ENCODE data around the gene CDCP1. TPM values are rescaled to one million over a fixed set of nuclear protein-coding genes. Genes with fewer than 3 reads are reported as not detected.
A peak's percentile ranks its signal among the peaks of the same experiment; 100 is the strongest.

CDCP1 gene
- 1 to 10 TPM; 1.1 to 3.3 (median 2.0) TPM for polyA plus RNA-seq

- Mint-ChIP-seq H3K27me3 (ENCODE audit: low read depth in 3 of 3) (peaks cover 6 to 34% (median 27%) of the 10 kb centered on the region in 3 donors), H3K27ac (no peak within 1 kb of the TSS), H3K36me3 (peaks cover 0 to 4% (median 3%) of the 10 kb centered on the region in 3 donors), H3K4me1 (peaks cover 17 to 18% of the 10 kb centered on the region in 2 donors), H3K9me3 (peaks cover 0 to 4% (median 2%) of the 10 kb centered on the region in 6 donors), H3K4me3 (peak within 1 kb of the TSS; percentile 65 to 83 (median 77))
- DNase-seq: no peak
Observed at GRCh38 chr3:45145681-45146614, at the start of gene CDCP1. TSS of gene CDCP1 (minus strand) at chr3:45146378. CDS start at chr3:45146287, 91 bp downstream.

- Mint-ChIP-seq H3K4me3 (no peak overlapping the region), H3K36me3 (no peaks in the 10 kb centered on the region), H3K9me3 (no peaks in the 10 kb centered on the region), H3K4me1 (no peaks in the 10 kb centered on the region), H3K27ac (no peak overlapping the region), H3K27me3 (ENCODE audit: low read depth in 3 of 3) (peaks cover 4 to 5% (median 5%) of the 10 kb centered on the region in 3 donors)
- no peak for DNase-seq
Observed at GRCh38 chr3:45194791-45195190, 48.6 kb upstream of the CDCP1 start.

GRCh38 chr3:45191924-45192417 lies 45.8 kb upstream of the CDCP1 start:
- H3K4me1 Mint-ChIP-seq: no peaks in the 10 kb centered on the region
- H3K27me3 Mint-ChIP-seq (ENCODE audit: low read depth in 3 of 3): peaks cover 4 to 7% (median 5%) of the 10 kb centered on the region in 3 donors
- H3K4me3 Mint-ChIP-seq: no peak overlapping the region
- H3K27ac Mint-ChIP-seq: no peak overlapping the region
- no peak for DNase-seq
- H3K36me3 Mint-ChIP-seq: no peaks in the 10 kb centered on the region
- no peaks in the 10 kb centered on the region for H3K9me3 Mint-ChIP-seq

GRCh38 chr3:45191424-45191823 lies 45.2 kb upstream of the CDCP1 start:
- no peak overlapping the region for H3K27ac Mint-ChIP-seq
- H3K9me3 Mint-ChIP-seq: no peaks in the 10 kb centered on the region
- no peaks in the 10 kb centered on the region for H3K4me1 Mint-ChIP-seq
- DNase-seq: no peak
- H3K36me3 Mint-ChIP-seq: no peaks in the 10 kb centered on the region
- H3K27me3 Mint-ChIP-seq (ENCODE audit: low read depth in 3 of 3): peaks cover 4 to 7% (median 5%) of the 10 kb centered on the region in 3 donors
- no peak overlapping the region for H3K4me3 Mint-ChIP-seq

GRCh38 chr3:45188719-45189659 lies 42.8 kb upstream of the CDCP1 start:
- Mint-ChIP-seq H3K9me3 (no peaks in the 10 kb centered on the region), H3K4me1 (no peaks in the 10 kb centered on the region), H3K4me3 (no peak overlapping the region), H3K36me3 (no peaks in the 10 kb centered on the region), H3K27me3 (ENCODE audit: low read depth in 3 of 3) (peaks cover 4 to 8% (median 6%) of the 10 kb centered on the region in 3 donors), H3K27ac (no peak overlapping the region)
- no peak for DNase-seq

GRCh38 chr3:45187694-45188141 lies 41.5 kb upstream of the CDCP1 start:
- H3K9me3 Mint-ChIP-seq: no peaks in the 10 kb centered on the region
- no peaks in the 10 kb centered on the region for H3K36me3 Mint-ChIP-seq
- peaks cover 4 to 8% (median 6%) of the 10 kb centered on the region in 3 donors for H3K27me3 Mint-ChIP-seq (ENCODE audit: low read depth in 3 of 3)
- no peak overlapping the region for H3K4me3 Mint-ChIP-seq
- no peak overlapping the region for H3K27ac Mint-ChIP-seq
- DNase-seq: no peak
- H3K4me1 Mint-ChIP-seq: no peaks in the 10 kb centered on the region

GRCh38 chr3:45186871-45187270 lies 40.7 kb upstream of the CDCP1 start:
- Mint-ChIP-seq H3K36me3 (no peaks in the 10 kb centered on the region), H3K27ac (peak overlapping the region in 1 of 6 donors; percentile 38), H3K9me3 (no peaks in the 10 kb centered on the region), H3K27me3 (ENCODE audit: low read depth in 3 of 3) (peaks cover 4 to 8% (median 4%) of the 10 kb centered on the region in 3 donors), H3K4me3 (no peak overlapping the region), H3K4me1 (no peaks in the 10 kb centered on the region)
- no peak for DNase-seq

- no peak overlapping the region for H3K27ac Mint-ChIP-seq
- H3K36me3 Mint-ChIP-seq: no peaks in the 10 kb centered on the region
Observed at GRCh38 chr3:45185461-45185860, 39.3 kb upstream of the CDCP1 start.

GRCh38 chr3:45185052-45185451 lies 38.9 kb upstream of the CDCP1 start:
- no peak overlapping the region for H3K27ac Mint-ChIP-seq
- peaks cover 3 to 6% (median 4%) of the 10 kb centered on the region in 3 donors for H3K27me3 Mint-ChIP-seq (ENCODE audit: low read depth in 3 of 3)
- no peak for DNase-seq

More at GRCh38 chr3:45185461-45185860, 39.3 kb upstream of the CDCP1 start:
- Mint-ChIP-seq H3K4me1 (no peaks in the 10 kb centered on the region), H3K9me3 (no peaks in the 10 kb centered on the region), H3K4me3 (no peak overlapping the region), H3K27me3 (ENCODE audit: low read depth in 3 of 3) (peaks cover 4 to 6% (median 4%) of the 10 kb centered on the region in 3 donors)
- DNase-seq: no peak

GRCh38 chr3:45183872-45184262 lies 37.7 kb upstream of the CDCP1 start:
- H3K27me3 Mint-ChIP-seq (ENCODE audit: low read depth in 3 of 3): peaks cover 2 to 6% (median 4%) of the 10 kb centered on the region in 3 donors
- H3K36me3 Mint-ChIP-seq: no peaks in the 10 kb centered on the region
- no peak for DNase-seq
- no peak overlapping the region for H3K27ac Mint-ChIP-seq
- H3K4me3 Mint-ChIP-seq: no peak overlapping the region
- H3K9me3 Mint-ChIP-seq: no peaks in the 10 kb centered on the region
- no peaks in the 10 kb centered on the region for H3K4me1 Mint-ChIP-seq

More at GRCh38 chr3:45185052-45185451, 38.9 kb upstream of the CDCP1 start:
- H3K4me3 Mint-ChIP-seq: no peak overlapping the region
- H3K9me3 Mint-ChIP-seq: no peaks in the 10 kb centered on the region
- no peaks in the 10 kb centered on the region for H3K4me1 Mint-ChIP-seq
- H3K36me3 Mint-ChIP-seq: no peaks in the 10 kb centered on the region

GRCh38 chr3:45182915-45183871 lies 37.0 kb upstream of the CDCP1 start:
- H3K4me3 Mint-ChIP-seq: no peak overlapping the region
- DNase-seq: no peak
- no peaks in the 10 kb centered on the region for H3K36me3 Mint-ChIP-seq
- H3K27me3 Mint-ChIP-seq (ENCODE audit: low read depth in 3 of 3): peaks cover 4 to 6% (median 5%) of the 10 kb centered on the region in 3 donors
- no peaks in the 10 kb centered on the region for H3K9me3 Mint-ChIP-seq
- no peak overlapping the region for H3K27ac Mint-ChIP-seq
- H3K4me1 Mint-ChIP-seq: no peaks in the 10 kb centered on the region

- Mint-ChIP-seq H3K36me3 (no peaks in the 10 kb centered on the region), H3K4me3 (no peak overlapping the region), H3K27me3 (ENCODE audit: low read depth in 3 of 3) (peaks cover 4 to 5% (median 4%) of the 10 kb centered on the region in 3 donors), H3K27ac (no peak overlapping the region), H3K9me3 (no peaks in the 10 kb centered on the region), H3K4me1 (no peaks in the 10 kb centered on the region)
- DNase-seq: no peak
Observed at GRCh38 chr3:45181496-45181895, 35.3 kb upstream of the CDCP1 start.
